ENCODE results near the gene DNAJC15. TPM values are rescaled to one million over a fixed set of nuclear protein-coding genes. Genes with fewer than 3 reads are reported as not detected.

The DNAJC15 gene
- total and polyA plus RNA-seq, 2 of the 8 experiments (the other 6 are each of a cell fraction or from before 2014, with no cell fraction given): 5.8 to 20.8 TPM

GRCh38 chr13:43122791-43123190, 99.4 kb downstream of the DNAJC15 start:
- no peak overlapping the region for H2BK5ac ChIP-seq (ENCODE audit: low read depth, low read length)
- 84% methylated on average over 6 of the region's 6 CpGs; no CpG with 5 or more reads in 1 of the 2 experiments for WGBS, 2 experiments (ENCODE audit: extremely low coverage in 1 of 2, insufficient coverage in 1 of 2, insufficient read length in 1 of 2, insufficient replicate concordance in 2 of 2, low coverage in 1 of 2, low lambda C conversion rate in 2 of 2, missing lambda C conversion rate in 1 of 2)
- H3K9me3 ChIP-seq (ENCODE audit: insufficient read depth in 2 of 2, low read depth in 1 of 2, low read length in 1 of 2): no peaks in the 10 kb centered on the region
- H4K8ac ChIP-seq (ENCODE audit: extremely low read depth, insufficient read depth, low read length): no peak overlapping the region
- no peak overlapping the region for H3K27ac ChIP-seq (ENCODE audit: low read depth, low read length)
- H4K91ac ChIP-seq (replicated peaks; ENCODE audit: insufficient read length, low read length): no peak overlapping the region
- H4K5ac ChIP-seq (ENCODE audit: insufficient read length, low read depth, low read length): no peak overlapping the region
- no peaks in the 10 kb centered on the region for H3K27me3 ChIP-seq (replicated peaks in 1 of 4; ENCODE audit: control insufficient read depth in 3 of 4, extremely low read depth in 1 of 4, insufficient read depth in 3 of 4, low read length in 3 of 4)
- H2BK120ac ChIP-seq (replicated peaks; ENCODE audit: low read depth, low read length): no peak overlapping the region
- H3K4ac ChIP-seq (replicated peaks; ENCODE audit: insufficient read length, low read depth, low read length): no peak overlapping the region
- no peak overlapping the region for H2BK12ac ChIP-seq (ENCODE audit: low read depth, low read length)
- H3K79me1 ChIP-seq (ENCODE audit: low read depth, low read length): no peaks in the 10 kb centered on the region
- no peak overlapping the region for H2AK5ac ChIP-seq (ENCODE audit: low read depth, low read length)
- H2BK20ac ChIP-seq (ENCODE audit: low read length): no peak overlapping the region
- no peak overlapping the region for H3K14ac ChIP-seq (ENCODE audit: insufficient read length)
- no peak overlapping the region for H3K4me3 ChIP-seq (ENCODE audit: extremely low read depth in 1 of 4, insufficient read depth in 2 of 4, low read depth in 3 of 4, low read length in 4 of 4)
- CTCF ChIA-PET (ENCODE audit: partially characterized antibody): interaction anchor here (0.7 to 1.3 kb wide), 2 partner anchors 10 to 14 kb away, joined by 3 to 4 read pairs; no protein-coding TSS in a partner anchor
- TF ChIP-seq CREB1 (IDR thresholded peaks at IDR 0.05) (no peak), RBBP5 (IDR thresholded peaks at IDR 0.05; ENCODE audit: borderline replicate concordance, low read depth, low read length) (no peak), POLR2AphosphoS5 (IDR thresholded peaks at IDR 0.05; ENCODE audit: low read depth, low read length) (no peak), CTCF (IDR thresholded peaks at IDR 0.05; ENCODE audit: control extremely low read depth in 1 of 3, insufficient read depth in 1 of 3, low read depth in 1 of 3, low read length in 3 of 3) (no peak), USF2 (IDR thresholded peaks at IDR 0.05; ENCODE audit: low read length) (no peak)
- FAIRE-seq (no peak), DNase-seq (ENCODE audit: low read depth in 1 of 2, low spot score in 2 of 2) (no peak)
- H3K36me3 ChIP-seq (ENCODE audit: control insufficient read depth in 2 of 4, insufficient read depth in 4 of 4, low read length in 3 of 4): no peaks in the 10 kb centered on the region
- no peak overlapping the region; the same call in 1 of the 2 replicates for H2BK15ac ChIP-seq (ENCODE audit: low read length)
- H3K79me2 ChIP-seq (ENCODE audit: control insufficient read depth in 1 of 2, insufficient read depth in 2 of 2, low read length in 2 of 2): no peaks in the 10 kb centered on the region
- no peak overlapping the region for H3K56ac ChIP-seq (replicated peaks; ENCODE audit: insufficient read length, low read depth, low read length)
- H3K23me2 ChIP-seq (ENCODE audit: low read depth, low read length): no peaks in the 10 kb centered on the region
- H2AFZ ChIP-seq (ENCODE audit: low read length): 0 out of 2 replicates have a peak overlapping the region, but pooled peaks have one; percentile 4
- H3K4me1 ChIP-seq (replicated peaks in 1 of 4; ENCODE audit: control insufficient read depth in 3 of 4, insufficient read depth in 4 of 4, low read length in 3 of 4): peaks cover 3 to 13% (median 7%) of the 10 kb centered on the region in 4 experiments; a peak in 5 of 7 replicates
- no peak overlapping the region for H3K4me2 ChIP-seq (ENCODE audit: insufficient read depth in 1 of 2, low read depth in 2 of 2, low read length in 2 of 2)
- 0 out of 2 replicates have a peak overlapping the region, but pooled peaks have one; percentile 24 for H3K18ac ChIP-seq (ENCODE audit: extremely low read depth, low read length)
- H3K23ac ChIP-seq (ENCODE audit: insufficient read length): no peak overlapping the region
- no peak overlapping the region for H3K9ac ChIP-seq (replicated peaks in 1 of 4; ENCODE audit: extremely low read depth in 1 of 4, low read depth in 3 of 4, low read length in 3 of 4)
- POLR2A ChIA-PET (ENCODE audit: partially characterized antibody): no interaction called here
- H4K20me1 ChIP-seq (replicated peaks in 1 of 2; ENCODE audit: control insufficient read depth in 1 of 2, insufficient read depth in 2 of 2, low read length in 2 of 2): no peaks in the 10 kb centered on the region
